Astrocyte (in vitro differentiated cells and primary cell): ENCODE results near the gene HAVCR1. TPM values are rescaled to one million over a fixed set of nuclear protein-coding genes. Genes with fewer than 3 reads are reported as not detected.

ENCODE experiments used
- DNase-seq: peaks from one replicate; pipeline ENCODE4 v3.0.0-alpha.2; 2010; ENCODE audit warnings: low read depth
- FAIRE-seq: peaks from 2 replicates; lab custom pipeline; 2011; peaks lifted over from hg19 to GRCh38; lab: Jason Lieb, UNC
- H2AFZ ChIP-seq: 2 replicates; pipeline ENCODE4 v1.6.0; 2012; ENCODE audit warnings: low read depth, low read length, inconsistent platforms
- H3K27ac ChIP-seq: 2 replicates; pipeline ENCODE4 v1.5.1; 2011; ENCODE audit warnings: low read depth, low read length, inconsistent platforms
- H3K27me3 ChIP-seq: 2 replicates; pipeline ENCODE4 v1.6.0; 2011; ENCODE audit warnings: low read length, inconsistent platforms; ENCODE audit not compliant: insufficient read depth
- H3K36me3 ChIP-seq: 2 replicates; pipeline ENCODE4 v1.5.1; 2011; ENCODE audit warnings: low read length, inconsistent platforms; ENCODE audit not compliant: insufficient read depth
- H3K4me1 ChIP-seq: 2 replicates; pipeline ENCODE4 v1.5.1; 2011; ENCODE audit warnings: low read length, inconsistent platforms; ENCODE audit not compliant: insufficient read depth
- H3K4me2 ChIP-seq: 2 replicates; pipeline ENCODE4 v1.6.0; 2012; ENCODE audit warnings: low read length, inconsistent platforms
- H3K4me3 ChIP-seq: 2 replicates; pipeline ENCODE4 v1.5.1; 2011; ENCODE audit warnings: low read depth, mild to moderate bottlenecking, low read length, inconsistent platforms; ENCODE audit not compliant: insufficient read depth
- H3K79me2 ChIP-seq: 2 replicates; pipeline ENCODE4 v1.6.0; 2012; ENCODE audit warnings: mild to moderate bottlenecking, low read length, inconsistent platforms; ENCODE audit not compliant: insufficient read depth
- H3K9ac ChIP-seq: 2 replicates; pipeline ENCODE4 v1.6.0; 2012; ENCODE audit warnings: mild to moderate bottlenecking, low read length, inconsistent platforms
- H3K9me3 ChIP-seq: 2 replicates; pipeline ENCODE4 v1.5.1; 2012; ENCODE audit warnings: low read depth, mild to moderate bottlenecking, low read length, inconsistent platforms; ENCODE audit not compliant: insufficient read depth
- H4K20me1 ChIP-seq: 2 replicates; pipeline ENCODE4 v1.6.0; 2012; ENCODE audit warnings: low read length, inconsistent platforms; ENCODE audit not compliant: insufficient read depth
- H3K27ac Mint-ChIP-seq: one replicate; pipeline ENCODE4 v1.8.0; 2021; ENCODE audit warnings: mild to moderate bottlenecking, mixed read lengths; ENCODE audit not compliant: unreplicated experiment
- H3K27me3 Mint-ChIP-seq: one replicate; pipeline ENCODE4 v1.8.0; 2021; ENCODE audit warnings: low read depth, mixed read lengths; ENCODE audit not compliant: unreplicated experiment
- H3K36me3 Mint-ChIP-seq: one replicate; pipeline ENCODE4 v1.8.0; 2021; ENCODE audit warnings: low read depth, mixed read lengths; ENCODE audit not compliant: unreplicated experiment
- H3K4me1 Mint-ChIP-seq: one replicate; pipeline ENCODE4 v1.8.0; 2021; ENCODE audit warnings: low read depth, mixed read lengths; ENCODE audit not compliant: unreplicated experiment
- H3K4me3 Mint-ChIP-seq: one replicate; pipeline ENCODE4 v1.8.0; 2021; ENCODE audit warnings: mild to moderate bottlenecking, moderate library complexity, mixed read lengths; ENCODE audit not compliant: unreplicated experiment
- H3K9me3 Mint-ChIP-seq: one replicate; pipeline ENCODE4 v1.8.0; 2021; ENCODE audit warnings: mild to moderate bottlenecking, mixed read lengths; ENCODE audit not compliant: unreplicated experiment
- CTCF ChIP-seq: IDR thresholded peaks from 2 replicates; pipeline ENCODE4 v1.5.1; 2011; ENCODE audit warnings: low read depth, mild to moderate bottlenecking, inconsistent platforms, low read length, moderate library complexity; ENCODE audit not compliant: insufficient read depth
- EZH2 ChIP-seq: IDR thresholded peaks from 2 replicates; pipeline ENCODE4 v1.6.1; 2012; ENCODE audit warnings: mild to moderate bottlenecking, low read length, inconsistent platforms; ENCODE audit not compliant: insufficient read depth
- total RNA-seq: library from RNA; stranded (reverse); gene quantifications from 2 replicates; pipeline ENCODE4 v1.2.1, GENCODE V29; 2021

HAVCR1 gene
- total RNA-seq, 1 donor from 2014 or later = 2.0 TPM

DNA sequence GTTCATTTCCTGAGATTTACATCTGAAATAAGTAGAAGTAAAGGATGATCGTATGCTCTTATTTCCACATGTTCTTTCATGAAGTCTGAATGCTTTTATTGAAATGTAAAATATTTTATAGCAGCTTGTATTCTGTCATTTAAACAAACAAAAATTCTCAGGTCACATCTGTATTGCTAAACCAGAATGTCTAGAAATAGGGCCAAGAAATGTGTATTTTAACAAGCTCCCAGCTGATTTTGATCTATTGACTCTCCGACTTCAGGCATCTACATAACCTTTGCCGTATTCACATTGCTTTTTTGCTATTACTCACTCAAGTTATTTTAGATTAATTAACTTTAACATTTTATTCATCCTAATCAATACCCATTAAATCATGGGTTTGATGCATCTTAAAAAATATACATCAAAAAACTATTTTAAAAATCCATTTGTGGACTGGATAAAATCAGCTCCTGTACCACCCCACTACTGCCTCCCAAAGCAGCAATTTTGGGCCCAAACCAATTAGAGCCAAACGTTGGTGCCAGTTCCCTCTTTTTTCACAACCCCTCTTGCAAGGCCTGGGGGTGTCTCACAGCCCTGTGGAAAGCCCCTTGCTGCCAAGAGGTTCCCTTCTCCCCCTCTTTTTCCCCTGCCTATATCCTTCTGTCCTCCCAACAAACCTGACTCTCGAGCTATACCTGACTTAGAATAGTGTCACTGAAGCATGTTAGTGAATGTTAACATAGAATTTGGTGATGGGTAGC lies 34.5 kb downstream of the HAVCR1 start:
- H2AFZ ChIP-seq = no peak overlapping the region
- H3K4me2 ChIP-seq = no peak overlapping the region
- no peaks in the 10 kb centered on the region for H3K36me3 ChIP-seq
- Mint-ChIP-seq H3K9me3 (no peaks in the 10 kb centered on the region), H3K27me3 (peaks cover 3% of the 10 kb centered on the region), H3K27ac (no peak overlapping the region), H3K36me3 (no peaks in the 10 kb centered on the region), H3K4me1 (peaks cover 2% of the 10 kb centered on the region), H3K4me3 (no peak overlapping the region)
- H3K27me3 ChIP-seq = no peaks in the 10 kb centered on the region
- H3K9me3 ChIP-seq = no peaks in the 10 kb centered on the region
- no peaks in the 10 kb centered on the region for H4K20me1 ChIP-seq
- DNase-seq (no peak), FAIRE-seq (no peak)
- no peak overlapping the region for H3K9ac ChIP-seq
- TF ChIP-seq EZH2 = no peak
- TF ChIP-seq CTCF = no peak
- no peaks in the 10 kb centered on the region for H3K79me2 ChIP-seq
- no peak overlapping the region for H3K27ac ChIP-seq
- no peak overlapping the region for H3K4me3 ChIP-seq
- no peaks in the 10 kb centered on the region for H3K4me1 ChIP-seq

DNA sequence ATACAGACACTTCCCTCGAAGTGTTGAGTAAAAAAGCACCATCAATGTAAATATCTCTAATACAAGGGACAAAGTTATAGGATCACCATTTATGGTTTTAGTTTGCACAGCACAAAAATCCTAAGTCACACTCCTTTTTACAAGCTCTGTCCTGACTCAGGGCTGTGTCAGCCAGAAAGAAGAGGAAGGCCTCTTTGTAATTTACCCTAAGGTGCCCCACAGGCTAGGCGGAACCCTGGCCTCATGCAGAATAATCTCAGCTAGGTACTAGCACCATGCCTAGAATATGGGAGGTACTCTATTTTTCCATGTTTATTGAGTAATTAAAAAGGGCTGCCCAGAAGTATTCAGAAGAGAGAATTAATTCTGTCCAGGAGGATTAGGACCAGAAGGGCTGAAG lies 36.9 kb downstream of the HAVCR1 start:
- DNase-seq = no peak
- Mint-ChIP-seq H3K27ac (no peak overlapping the region), H3K27me3 (no peaks in the 10 kb centered on the region), H3K4me1 (peaks cover 2% of the 10 kb centered on the region), H3K4me3 (no peak overlapping the region), H3K36me3 (no peaks in the 10 kb centered on the region), H3K9me3 (no peaks in the 10 kb centered on the region)
- Histone ChIP-seq H3K27me3 (no peaks in the 10 kb centered on the region), H3K4me2 (no peak overlapping the region), H3K4me1 (no peaks in the 10 kb centered on the region), H4K20me1 (no peaks in the 10 kb centered on the region), H3K79me2 (no peaks in the 10 kb centered on the region), H3K27ac (no peak overlapping the region), H3K36me3 (no peaks in the 10 kb centered on the region), H3K9me3 (no peaks in the 10 kb centered on the region), H3K4me3 (no peak overlapping the region), H3K9ac (no peak overlapping the region), H2AFZ (no peak overlapping the region)
- FAIRE-seq = no peak
- TF ChIP-seq CTCF = no peak
- no peak for TF ChIP-seq EZH2
